NT2/D1 (cell line): ENCODE data around the gene EEF1A2.

ENCODE experiments used
- YY1 ChIP-seq: IDR thresholded peaks from 2 replicates; pipeline ENCODE4 v1.6.1; 2011; ENCODE audit not compliant: insufficient read length, insufficient read depth
- ZNF274 ChIP-seq: IDR thresholded peaks from 2 replicates; pipeline ENCODE4 v1.6.1; 2011; ENCODE audit warnings: mild to moderate bottlenecking, low read depth, low read length

- no peak for TF ChIP-seq ZNF274
- TF ChIP-seq YY1 = no peak
These were observed 26.7 kb downstream of the EEF1A2 start, which contains the start of gene KCNQ2 for GRCh38 chr20:63471981-63472831.
